ENCODE results near the gene CLDN14.

The CLDN14 gene

DNA sequence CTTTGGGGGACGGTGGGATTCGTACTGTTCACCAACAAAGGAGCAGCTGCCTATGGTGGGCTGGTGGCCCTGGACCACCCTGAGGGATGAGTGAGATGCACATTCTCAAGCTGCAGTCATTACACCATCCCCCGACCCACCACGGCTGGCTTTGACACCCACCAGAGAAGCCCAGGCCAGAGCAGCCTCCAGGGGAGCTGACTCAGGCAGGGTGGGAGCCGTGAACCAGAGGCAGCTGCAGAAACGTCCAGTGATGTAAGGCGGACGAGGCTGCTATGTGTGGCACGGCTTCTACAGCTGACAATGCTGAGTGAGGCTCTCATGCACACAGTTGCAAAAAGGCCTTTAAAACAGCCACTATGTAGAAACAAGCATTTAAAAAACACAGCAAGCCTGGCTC, 54.6 kb downstream of the CLDN14 start:
- Histone ChIP-seq H3K4me3 (ENCODE audit: insufficient read depth, low read depth, low read length) (no peak overlapping the region), H3K4me1 (ENCODE audit: control insufficient read depth, insufficient read depth, low read length) (peaks cover 6% of the 10 kb centered on the region), H3K27ac (ENCODE audit: insufficient read depth, low read depth, low read length, poor library complexity, severe bottlenecking) (no peak overlapping the region), H3K36me3 (ENCODE audit: control insufficient read depth, insufficient read depth, low read length) (no peaks in the 10 kb centered on the region), H3K27me3 (ENCODE audit: control insufficient read depth, insufficient read depth, low read length, poor library complexity, severe bottlenecking) (no peaks in the 10 kb centered on the region), H3K9me3 (ENCODE audit: control insufficient read depth, low read length) (no peaks in the 10 kb centered on the region)
- 82 to 89% methylated on average over 9 of the region's 9 CpGs for WGBS, 2 experiments

DNA sequence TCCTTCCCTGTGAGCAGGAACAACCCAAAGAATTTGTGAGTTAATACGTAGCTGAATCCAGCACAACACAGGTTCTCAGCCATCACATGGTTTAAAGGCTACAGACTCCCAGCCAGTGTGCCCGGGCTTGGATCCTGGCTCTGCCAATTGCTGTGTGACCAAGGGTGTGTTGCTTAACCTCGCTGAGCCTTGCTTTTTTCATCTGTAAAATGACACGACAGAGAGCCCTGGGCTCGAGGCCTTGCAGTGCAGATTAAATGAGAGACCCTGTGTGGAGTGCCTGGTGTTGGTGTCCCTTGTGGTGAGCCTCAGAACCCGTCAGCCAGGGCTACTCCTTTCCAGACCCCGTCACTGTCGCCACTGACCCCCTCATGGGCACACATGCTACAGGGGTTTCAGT, 55.3 kb downstream of the CLDN14 start:
- Histone ChIP-seq H3K4me1 (ENCODE audit: control insufficient read depth, insufficient read depth, low read length) (peaks cover 6% of the 10 kb centered on the region), H3K9me3 (ENCODE audit: control insufficient read depth, low read length) (no peaks in the 10 kb centered on the region), H3K27me3 (ENCODE audit: control insufficient read depth, insufficient read depth, low read length, poor library complexity, severe bottlenecking) (no peaks in the 10 kb centered on the region), H3K4me3 (ENCODE audit: insufficient read depth, low read depth, low read length) (no peak overlapping the region), H3K27ac (ENCODE audit: insufficient read depth, low read depth, low read length, poor library complexity, severe bottlenecking) (no peak overlapping the region), H3K36me3 (ENCODE audit: control insufficient read depth, insufficient read depth, low read length) (no peaks in the 10 kb centered on the region)
- WGBS, 2 experiments: 88 to 89% methylated on average over 8 of the region's 8 CpGs

DNA sequence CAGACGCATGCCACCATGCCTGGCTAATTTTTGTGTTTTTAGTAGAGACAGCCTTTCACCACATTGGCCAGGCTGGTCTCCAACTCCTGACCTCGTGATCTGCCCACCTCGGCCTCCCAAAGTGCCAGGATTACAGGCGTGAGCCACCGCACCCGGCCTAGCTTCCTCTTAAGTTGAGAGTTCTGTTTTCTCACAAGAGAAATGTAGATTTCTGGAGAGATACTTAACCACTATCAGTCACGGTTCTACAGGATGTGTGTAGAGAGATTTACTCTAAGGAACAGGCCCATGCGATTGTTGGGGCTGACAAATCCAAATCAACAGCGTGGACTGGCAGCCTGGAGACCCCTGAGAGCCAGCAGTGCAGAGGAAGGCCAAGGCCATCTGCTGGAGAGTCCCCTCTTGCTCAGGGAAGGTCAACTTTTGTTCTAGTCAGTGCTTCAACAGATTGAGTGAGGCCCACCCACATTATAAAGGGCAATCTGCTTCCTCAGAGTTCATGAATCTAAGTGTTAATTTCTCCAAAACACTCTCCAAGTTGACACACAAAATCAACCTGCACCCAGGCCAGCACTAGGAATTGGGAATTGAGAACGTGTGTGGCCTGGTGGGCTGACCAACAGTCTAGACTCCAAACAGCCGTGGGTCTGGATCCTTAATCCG, 56.0 kb downstream of the CLDN14 start:
- Histone ChIP-seq H3K4me3 (ENCODE audit: insufficient read depth, low read depth, low read length) (no peak overlapping the region), H3K36me3 (ENCODE audit: control insufficient read depth, insufficient read depth, low read length) (no peaks in the 10 kb centered on the region), H3K27ac (ENCODE audit: insufficient read depth, low read depth, low read length, poor library complexity, severe bottlenecking) (no peak overlapping the region), H3K4me1 (ENCODE audit: control insufficient read depth, insufficient read depth, low read length) (peaks cover 6% of the 10 kb centered on the region), H3K9me3 (ENCODE audit: control insufficient read depth, low read length) (no peaks in the 10 kb centered on the region), H3K27me3 (ENCODE audit: control insufficient read depth, insufficient read depth, low read length, poor library complexity, severe bottlenecking) (no peaks in the 10 kb centered on the region)
- WGBS, 2 experiments: 94 to 96% methylated on average over 12 of the region's 12 CpGs

DNA sequence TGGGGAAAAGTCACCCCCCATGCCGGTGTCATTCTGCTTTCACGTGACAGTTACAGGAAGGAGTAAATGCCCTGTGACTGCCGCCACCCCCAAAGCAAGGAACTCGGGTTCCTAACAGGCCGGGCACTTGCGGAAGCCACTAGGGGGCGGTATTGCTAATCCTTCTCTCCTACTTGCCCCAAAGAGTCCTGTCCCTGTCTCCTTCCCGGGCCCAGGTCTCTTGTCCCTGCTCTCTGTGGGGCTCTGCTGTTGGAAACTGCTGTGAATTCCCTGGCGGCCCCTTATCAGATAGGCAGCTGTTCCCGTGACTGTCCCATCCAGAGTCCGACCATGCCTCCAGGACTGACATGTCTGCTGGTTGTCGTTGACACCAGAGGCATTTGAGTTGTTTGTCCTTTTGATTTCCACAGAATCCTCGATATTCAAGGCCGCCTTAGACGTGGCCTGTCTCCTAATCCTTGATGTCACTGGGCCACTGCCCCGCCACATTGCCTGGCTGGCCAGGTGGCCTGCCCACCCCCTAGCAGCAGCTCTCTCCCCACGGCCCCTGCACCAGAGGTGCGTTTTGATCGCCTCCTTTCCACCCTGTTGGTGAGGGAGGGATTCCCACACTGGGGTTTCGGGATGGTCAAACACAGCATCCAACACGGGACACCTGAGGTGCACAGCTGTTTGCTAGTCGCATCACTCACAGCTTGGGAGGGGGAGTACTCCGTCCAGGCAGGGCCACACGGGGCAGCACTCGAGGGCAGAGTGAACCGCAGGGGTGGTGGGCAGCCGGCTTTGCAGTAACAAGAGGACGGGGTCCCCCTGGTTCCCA, 57.4 kb downstream of the CLDN14 start:
- 61% methylated on average over 28 of the region's 28 CpGs for WGBS, 2 experiments
- Histone ChIP-seq H3K9me3 (ENCODE audit: control insufficient read depth, low read length) (no peaks in the 10 kb centered on the region), H3K27ac (ENCODE audit: insufficient read depth, low read depth, low read length, poor library complexity, severe bottlenecking) (no peak overlapping the region), H3K27me3 (ENCODE audit: control insufficient read depth, insufficient read depth, low read length, poor library complexity, severe bottlenecking) (no peaks in the 10 kb centered on the region), H3K36me3 (ENCODE audit: control insufficient read depth, insufficient read depth, low read length) (no peaks in the 10 kb centered on the region), H3K4me1 (ENCODE audit: control insufficient read depth, insufficient read depth, low read length) (no peaks in the 10 kb centered on the region), H3K4me3 (ENCODE audit: insufficient read depth, low read depth, low read length) (no peak overlapping the region)

DNA sequence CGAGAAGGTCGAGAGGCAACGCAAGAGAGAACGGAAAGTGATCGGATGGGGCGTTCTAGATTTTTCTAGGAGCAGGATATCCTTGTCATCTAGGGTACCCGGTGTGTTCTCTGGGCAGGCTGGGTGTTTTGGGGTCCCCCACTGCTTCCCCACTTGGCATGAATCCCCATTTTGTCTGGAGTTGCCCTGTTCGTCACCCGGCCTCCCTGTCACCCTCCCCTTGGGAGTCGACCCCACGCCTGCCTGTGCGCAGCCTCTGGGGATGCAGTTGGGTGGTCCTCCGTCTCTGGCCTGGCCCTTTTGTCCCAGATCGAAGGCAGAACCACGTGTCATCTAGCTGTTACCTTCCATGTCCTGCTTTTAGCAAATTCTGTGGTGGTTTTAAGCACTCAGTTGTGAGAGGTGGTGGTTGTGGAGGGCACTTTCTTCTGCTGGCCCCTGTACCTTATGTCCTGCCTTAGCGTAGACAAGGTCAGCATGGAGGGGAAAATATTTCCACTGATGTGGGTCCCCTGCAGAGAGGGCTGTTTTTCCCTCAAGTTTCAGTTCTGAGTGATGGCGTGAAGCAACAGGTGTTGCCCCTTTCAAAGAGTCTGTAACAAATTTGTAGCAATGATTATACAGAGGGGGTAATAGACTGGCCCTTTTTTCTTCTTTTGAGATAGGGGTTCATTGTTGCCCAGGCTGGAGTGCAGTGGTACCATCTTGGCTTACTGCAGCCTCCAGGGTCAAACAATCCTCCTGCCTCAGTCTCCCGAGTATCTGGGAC, 59.2 kb downstream of the CLDN14 start:
- Histone ChIP-seq H3K27me3 (ENCODE audit: control insufficient read depth, insufficient read depth, low read length, poor library complexity, severe bottlenecking) (no peaks in the 10 kb centered on the region), H3K4me1 (ENCODE audit: control insufficient read depth, insufficient read depth, low read length) (no peaks in the 10 kb centered on the region), H3K4me3 (ENCODE audit: insufficient read depth, low read depth, low read length) (no peak overlapping the region), H3K36me3 (ENCODE audit: control insufficient read depth, insufficient read depth, low read length) (peaks cover 5% of the 10 kb centered on the region), H3K9me3 (ENCODE audit: control insufficient read depth, low read length) (no peaks in the 10 kb centered on the region), H3K27ac (ENCODE audit: insufficient read depth, low read depth, low read length, poor library complexity, severe bottlenecking) (no peak overlapping the region)
- WGBS, 2 experiments: 93 to 94% methylated on average over 18 of the region's 18 CpGs

DNA sequence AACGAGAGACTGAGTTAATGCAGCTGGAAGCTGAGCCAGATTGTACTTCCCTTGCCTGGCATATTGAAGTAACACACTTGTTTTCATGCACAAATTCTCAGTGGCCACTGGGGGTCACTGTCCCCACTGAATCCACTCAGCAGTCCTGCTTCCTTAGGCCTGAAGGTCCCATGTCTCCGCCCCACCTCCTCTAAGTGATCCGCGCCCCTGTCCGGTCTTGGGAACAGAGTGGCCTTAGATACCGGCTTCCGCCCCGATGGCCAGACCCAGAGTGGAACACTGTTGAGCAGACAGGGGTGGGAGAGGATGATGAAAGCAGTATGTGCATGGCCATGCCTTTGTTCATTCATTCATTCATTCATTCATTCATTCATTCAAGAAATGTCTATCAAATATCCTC, 59.9 kb downstream of the CLDN14 start:
- H3K9me3 ChIP-seq (ENCODE audit: control insufficient read depth, low read length): no peaks in the 10 kb centered on the region
- WGBS, 2 experiments: 38 to 61% methylated on average over 8 of the region's 8 CpGs
- H3K27me3 ChIP-seq (ENCODE audit: control insufficient read depth, insufficient read depth, low read length, poor library complexity, severe bottlenecking): no peaks in the 10 kb centered on the region
- peaks cover 11% of the 10 kb centered on the region for H3K36me3 ChIP-seq (ENCODE audit: control insufficient read depth, insufficient read depth, low read length)
- no peaks in the 10 kb centered on the region for H3K4me1 ChIP-seq (ENCODE audit: control insufficient read depth, insufficient read depth, low read length)
- no peak overlapping the region for H3K4me3 ChIP-seq (ENCODE audit: insufficient read depth, low read depth, low read length)
- no peak overlapping the region for H3K27ac ChIP-seq (ENCODE audit: insufficient read depth, low read depth, low read length, poor library complexity, severe bottlenecking)

DNA sequence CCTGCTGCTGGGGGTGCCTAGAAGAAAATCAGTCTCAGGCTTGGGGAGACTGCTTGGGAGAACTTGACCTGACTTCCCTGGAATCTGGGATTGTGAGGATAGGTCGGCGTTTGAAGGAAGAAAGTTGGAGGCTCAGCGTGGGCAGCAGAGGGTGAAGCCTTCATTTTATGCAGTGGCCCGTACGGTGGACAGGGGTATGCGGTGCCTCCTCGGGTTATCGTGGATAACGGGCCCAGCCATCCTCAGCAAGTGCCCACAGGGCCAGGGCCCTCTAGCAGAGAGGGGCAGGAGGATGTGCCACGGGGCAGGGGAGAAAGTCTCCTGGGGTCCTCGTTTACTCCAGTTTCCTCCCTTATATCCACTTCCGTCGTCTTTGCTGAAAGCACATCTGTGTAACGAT, 60.7 kb downstream of the CLDN14 start:
- Histone ChIP-seq H3K27ac (ENCODE audit: insufficient read depth, low read depth, low read length, poor library complexity, severe bottlenecking) (no peak overlapping the region), H3K9me3 (ENCODE audit: control insufficient read depth, low read length) (no peaks in the 10 kb centered on the region), H3K27me3 (ENCODE audit: control insufficient read depth, insufficient read depth, low read length, poor library complexity, severe bottlenecking) (no peaks in the 10 kb centered on the region), H3K4me1 (ENCODE audit: control insufficient read depth, insufficient read depth, low read length) (no peaks in the 10 kb centered on the region), H3K36me3 (ENCODE audit: control insufficient read depth, insufficient read depth, low read length) (peaks cover 11% of the 10 kb centered on the region), H3K4me3 (ENCODE audit: insufficient read depth, low read depth, low read length) (no peak overlapping the region)
- WGBS, 2 experiments: 95% methylated on average over 14 of the region's 14 CpGs

DNA sequence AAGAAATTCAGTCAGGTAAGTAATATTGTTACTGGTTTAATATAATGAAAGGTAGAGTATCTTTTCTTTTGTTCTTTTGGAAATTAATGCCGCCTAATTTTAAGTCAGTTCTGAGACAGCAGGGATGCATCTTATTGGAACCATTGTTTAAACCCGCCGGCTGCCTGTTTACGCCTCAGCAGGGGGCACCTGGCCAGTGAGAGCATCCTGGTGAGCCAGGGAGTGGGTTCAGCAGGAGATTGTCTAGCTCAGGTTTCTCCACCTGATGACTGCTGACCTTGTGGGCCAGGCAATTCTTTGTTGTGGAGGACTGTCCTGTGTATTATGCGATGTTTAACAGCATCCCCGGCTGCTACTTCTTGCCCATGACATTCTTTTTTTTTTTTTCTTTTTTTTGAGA, 64.5 kb downstream of the CLDN14 start:
- Histone ChIP-seq H3K4me1 (ENCODE audit: control insufficient read depth, insufficient read depth, low read length) (no peaks in the 10 kb centered on the region), H3K4me3 (ENCODE audit: insufficient read depth, low read depth, low read length) (no peak overlapping the region), H3K36me3 (ENCODE audit: control insufficient read depth, insufficient read depth, low read length) (peaks cover 21% of the 10 kb centered on the region), H3K9me3 (ENCODE audit: control insufficient read depth, low read length) (no peaks in the 10 kb centered on the region), H3K27ac (ENCODE audit: insufficient read depth, low read depth, low read length, poor library complexity, severe bottlenecking) (no peak overlapping the region), H3K27me3 (ENCODE audit: control insufficient read depth, insufficient read depth, low read length, poor library complexity, severe bottlenecking) (no peaks in the 10 kb centered on the region)
- 76 to 84% methylated on average over 6 of the region's 6 CpGs for WGBS, 2 experiments

DNA sequence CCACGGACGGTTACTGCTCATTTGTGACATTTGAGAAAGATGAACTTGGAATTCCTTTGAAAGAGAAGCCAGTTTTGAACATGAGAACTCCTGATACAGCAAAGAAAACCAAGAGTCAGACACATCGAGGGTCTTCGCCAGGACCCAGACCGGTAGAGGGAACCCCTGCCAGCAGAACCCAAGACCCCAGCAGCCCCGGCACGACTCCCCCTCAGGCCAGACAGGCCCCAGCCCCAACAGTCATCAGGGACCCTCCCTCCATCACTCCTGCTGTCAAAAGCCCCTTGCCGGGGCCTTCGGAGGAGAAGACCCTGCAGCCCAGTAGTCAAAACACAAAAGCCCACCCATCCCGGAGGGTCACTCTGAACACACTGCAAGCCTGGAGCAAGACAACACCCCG, 67.0 kb downstream of the CLDN14 start:
- Histone ChIP-seq H3K9me3 (ENCODE audit: control insufficient read depth, low read length) (no peaks in the 10 kb centered on the region), H3K4me1 (ENCODE audit: control insufficient read depth, insufficient read depth, low read length) (no peaks in the 10 kb centered on the region), H3K36me3 (ENCODE audit: control insufficient read depth, insufficient read depth, low read length) (peaks cover 21% of the 10 kb centered on the region), H3K27me3 (ENCODE audit: control insufficient read depth, insufficient read depth, low read length, poor library complexity, severe bottlenecking) (no peaks in the 10 kb centered on the region), H3K27ac (ENCODE audit: insufficient read depth, low read depth, low read length, poor library complexity, severe bottlenecking) (no peak overlapping the region), H3K4me3 (ENCODE audit: insufficient read depth, low read depth, low read length) (no peak overlapping the region)
- WGBS, 2 experiments: 94 to 96% methylated on average over 11 of the region's 11 CpGs

DNA sequence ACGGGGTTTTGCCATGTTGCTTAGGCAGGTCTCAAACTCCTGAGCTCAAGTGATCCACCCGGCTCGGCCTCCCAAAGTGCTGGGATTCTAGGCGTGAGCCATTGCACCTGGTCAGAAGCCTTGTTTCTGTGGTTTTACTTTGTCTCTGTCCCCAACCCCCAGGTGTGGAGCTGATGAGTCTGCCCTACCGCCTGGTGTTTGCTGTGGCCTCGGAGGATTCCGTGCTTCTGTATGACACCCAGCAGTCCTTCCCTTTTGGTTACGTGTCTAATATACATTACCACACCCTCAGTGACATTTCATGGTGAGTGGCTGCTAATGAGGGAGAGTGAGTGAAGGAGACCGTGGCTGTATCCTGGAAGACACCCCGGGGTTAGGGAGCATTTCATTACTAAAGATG, 68.6 kb downstream of the CLDN14 start:
- no peaks in the 10 kb centered on the region for H3K4me1 ChIP-seq (ENCODE audit: control insufficient read depth, insufficient read depth, low read length)
- peaks cover 21% of the 10 kb centered on the region for H3K36me3 ChIP-seq (ENCODE audit: control insufficient read depth, insufficient read depth, low read length)
- no peaks in the 10 kb centered on the region for H3K9me3 ChIP-seq (ENCODE audit: control insufficient read depth, low read length)
- WGBS, 2 experiments: 93 to 96% methylated on average over 9 to 10 of the region's 10 CpGs
- no peaks in the 10 kb centered on the region for H3K27me3 ChIP-seq (ENCODE audit: control insufficient read depth, insufficient read depth, low read length, poor library complexity, severe bottlenecking)
- H3K4me3 ChIP-seq (ENCODE audit: insufficient read depth, low read depth, low read length): no peak overlapping the region
- no peak overlapping the region for H3K27ac ChIP-seq (ENCODE audit: insufficient read depth, low read depth, low read length, poor library complexity, severe bottlenecking)
